HepG2 (cell line): ENCODE data around the gene OR2F2. TPM values are rescaled to one million over a fixed set of nuclear protein-coding genes. Genes with fewer than 3 reads are reported as not detected.

Source experiments
- ATAC-seq: fragments of 200-7000 bp; cut with Tn5 transposase; 3 replicates; pipeline ENCODE4 v1.9.1; 2020; ENCODE audit warnings: mild to moderate bottlenecking, moderate library complexity
- BruUV-seq: library from RNA; stranded (reverse); fragments of 400-500 nt; replicated peaks from 2 replicates; lab custom pipeline; 2021; lab: Mats Ljungman, UMichigan
- CTCF ChIA-PET: fragments of 300-600 bp; formaldehyde crosslinking; extraction: SDS; loops from one replicate; lab custom pipeline; 2021; ENCODE audit warnings: low total read pairs, inconsistent platforms, low intra/inter-chr PET ratio; lab: Yijun Ruan, JAX
- POLR2A ChIA-PET: fragments of 350-600 bp; sonication (Branson Sonifier 250); formaldehyde crosslinking; loops from one replicate; lab custom pipeline; 2020; ENCODE audit warnings: antibody characterized with exemption, inconsistent platforms; lab: Yijun Ruan, JAX
- DNase-seq: peaks from one replicate; pipeline ENCODE4 v3.0.0-alpha.2; 2015; ENCODE audit warnings: low spot score
- FAIRE-seq: peaks from 3 replicates; lab custom pipeline; 2011; peaks lifted over from hg19 to GRCh38; lab: Jason Lieb, UNC
- H2AFZ ChIP-seq: one replicate; pipeline ENCODE4 v1.6.1; 2011; ENCODE audit warnings: low read length, inconsistent platforms
- H3K27ac ChIP-seq: fragments of 300-600 bp; 3 replicates; pipeline ENCODE4 v1.8.0; 2011; ENCODE audit warnings: mixed run types, mild to moderate bottlenecking, mixed read lengths, low read length, inconsistent platforms; ENCODE audit not compliant: insufficient read depth; ENCODE audit errors: extremely low read length
- H3K27me3 ChIP-seq, 2 experiments: fragments of 200-600 bp in 1 of 2; 2 replicates in 1 of 2; 3 replicates in 1 of 2; pipeline versions ENCODE4 v1.6.0 to v1.8.0; 2011; ENCODE audit warnings: low read length in 2 of 2, mild to moderate bottlenecking in 2 of 2, moderate library complexity in 2 of 2, inconsistent platforms in 1 of 2; ENCODE audit not compliant: insufficient read depth in 2 of 2, control insufficient read depth in 1 of 2
- H3K36me3 ChIP-seq, 2 experiments: fragments of 200-600 bp in 1 of 2; replicated peaks in 1 of 2; 2 replicates in 1 of 2; 3 replicates in 1 of 2; pipeline versions ENCODE4 v1.5.1 to v1.8.0; 2011; ENCODE audit warnings: low read length in 2 of 2, inconsistent platforms in 1 of 2; ENCODE audit not compliant: insufficient read depth in 2 of 2, control insufficient read depth in 1 of 2
- H3K4me1 ChIP-seq: 2 replicates; pipeline ENCODE4 v1.5.1; 2012; ENCODE audit warnings: low read length, inconsistent platforms; ENCODE audit not compliant: insufficient read depth
- H3K4me2 ChIP-seq: 2 replicates; pipeline ENCODE4 v1.6.0; 2011; ENCODE audit warnings: low read depth, low read length, inconsistent platforms
- H3K4me3 ChIP-seq, 3 experiments: fragments of 200-600 bp in 1 of 3; sonication (generic), shearing (Covaris generic) in 1 of 3; replicated peaks in 1 of 3; 2 replicates each; pipeline ENCODE4 v1.5.1; 2011 to 2016; ENCODE audit warnings: low read length in 3 of 3, inconsistent platforms in 2 of 3, low read depth in 2 of 3, mild to moderate bottlenecking in 2 of 3, control low read depth in 1 of 3, mixed read lengths in 1 of 3; ENCODE audit not compliant: insufficient read depth in 1 of 3
- H3K79me2 ChIP-seq: one replicate; pipeline ENCODE4 v1.6.1; 2011; ENCODE audit warnings: low read length, inconsistent platforms; ENCODE audit not compliant: insufficient read depth
- H3K9ac ChIP-seq: 2 replicates; pipeline ENCODE4 v1.6.0; 2011; ENCODE audit warnings: mild to moderate bottlenecking, low read depth, low read length, inconsistent platforms; ENCODE audit not compliant: insufficient read depth
- H3K9me3 ChIP-seq: 2 replicates; pipeline ENCODE4 v1.5.1; 2012; ENCODE audit warnings: mild to moderate bottlenecking, low read length
- H4K20me1 ChIP-seq: 2 replicates; pipeline ENCODE4 v1.6.0; 2011; ENCODE audit warnings: inconsistent platforms, mild to moderate bottlenecking, low read length, moderate library complexity; ENCODE audit not compliant: insufficient read depth
- FOXA1 ChIP-seq, 2 experiments: fragments of 450-650 bp in 1 of 2; sonication (generic) in 1 of 2; formaldehyde crosslinking in 1 of 2; IDR thresholded peaks; 2 replicates each; pipeline versions ENCODE4 v1.4.0 to v1.6.1; 2016 to 2020; ENCODE audit warnings: missing genetic modification reagents in 1 of 2
- IRF2 ChIP-seq: IDR thresholded peaks from 2 replicates; pipeline ENCODE4 v1.6.1; 2018; ENCODE audit warnings: missing genetic modification reagents, missing compliant biosample characterization
- MAFG ChIP-seq: sonication (generic); formaldehyde crosslinking; IDR thresholded peaks from 2 replicates; pipeline ENCODE4 v1.5.1; 2020; ENCODE audit warnings: mild to moderate bottlenecking, missing genetic modification reagents
- MAFK ChIP-seq, 2 experiments: IDR thresholded peaks in 1 of 2; conservative IDR thresholded peaks in 1 of 2; 2 replicates each; pipeline ENCODE4 v1.6.1; 2011; ENCODE audit warnings: improper control_type of control experiment in 2 of 2, low read length in 2 of 2
- SMC3 ChIP-seq: IDR thresholded peaks from 2 replicates; pipeline ENCODE4 v1.6.1; 2011; ENCODE audit warnings: low read length, improper control_type of control experiment
- SNRNP70 ChIP-seq: fragments of 200-400 bp; formaldehyde crosslinking; IDR thresholded peaks from 2 replicates; pipeline ENCODE4 v1.6.1; 2017; ENCODE audit warnings: mild to moderate bottlenecking, low read depth, low read length, moderate library complexity
- STAG1 ChIP-seq: sonication (generic); formaldehyde crosslinking; IDR thresholded peaks from 2 replicates; pipeline ENCODE4 v1.4.0; 2020; ENCODE audit warnings: missing genetic modification reagents
- ZNF264 ChIP-seq: sonication (generic); formaldehyde crosslinking; IDR thresholded peaks from 2 replicates; pipeline ENCODE4 v1.4.0; 2020; ENCODE audit warnings: missing genetic modification reagents
- ZNF543 ChIP-seq: sonication (generic); formaldehyde crosslinking; IDR thresholded peaks from 2 replicates; pipeline ENCODE4 v1.4.0; 2020; ENCODE audit warnings: mild to moderate bottlenecking, missing genetic modification reagents
- ZNF672 ChIP-seq: sonication (generic); formaldehyde crosslinking; IDR thresholded peaks from 2 replicates; pipeline ENCODE4 v1.8.1; 2022; ENCODE audit warnings: missing genetic modification reagents
- ZNF773 ChIP-seq: sonication (generic); formaldehyde crosslinking; IDR thresholded peaks from 2 replicates; pipeline ENCODE4 v1.4.0; 2020; ENCODE audit warnings: missing genetic modification reagents, borderline replicate concordance
- in situ Hi-C: cut with HindIII; loops from 2 replicates; pipeline ENCODE4 v1.10.0; 2017; ENCODE audit warnings: low pct_unique_long_range_greater_than_20kb; ENCODE audit not compliant: extremely low pct_ligation_motif_present
- intact Hi-C: fragments of 100-400 bp; cut with micrococcal nuclease; formaldehyde crosslinking; loops from one replicate; pipeline ENCODE4 v1.10.0; 2022; ENCODE audit not compliant: unreplicated experiment
- polyA plus RNA-seq, 8 experiments: library from polyadenylated mRNA; depleted of rRNA in 3 of 8; stranded (reverse) in 7 of 8; unstranded in 1 of 8; fragments of >200 nt; fragmentation: Illumina TruSeq in 4 of 8; extraction: Trizol in 4 of 8; gene quantifications; 2 replicates each; pipeline versions ENCODE4 v1.2.1 to v1.2.3, GENCODE V29; 2011 to 2016; ENCODE audit warnings: low read depth in 4 of 8, missing spikeins in 1 of 8, mixed read lengths in 1 of 8; ENCODE audit not compliant: insufficient read depth in 1 of 8
- total RNA-seq, 5 experiments: library from RNA; depleted of rRNA; stranded (reverse); fragments of >200 nt; fragmentation: Illumina TruSeq; extraction: Trizol; gene quantifications; 2 replicates each; pipeline ENCODE4 v1.2.3, GENCODE V29; 2016; ENCODE audit warnings: low read depth in 1 of 5
- TF ChIP-seq, protein P1 (sequence below): sonication (generic); formaldehyde crosslinking; IDR thresholded peaks from 2 replicates; pipeline ENCODE4 v1.5.0; 2020; ENCODE audit warnings: missing genetic modification reagents

OR2F2 gene
- total and polyA plus RNA-seq, 2 of the 13 experiments (the other 11 are each of a cell fraction or from before 2014, with no cell fraction given), result 0.13 TPM; not detected in 1

DNA sequence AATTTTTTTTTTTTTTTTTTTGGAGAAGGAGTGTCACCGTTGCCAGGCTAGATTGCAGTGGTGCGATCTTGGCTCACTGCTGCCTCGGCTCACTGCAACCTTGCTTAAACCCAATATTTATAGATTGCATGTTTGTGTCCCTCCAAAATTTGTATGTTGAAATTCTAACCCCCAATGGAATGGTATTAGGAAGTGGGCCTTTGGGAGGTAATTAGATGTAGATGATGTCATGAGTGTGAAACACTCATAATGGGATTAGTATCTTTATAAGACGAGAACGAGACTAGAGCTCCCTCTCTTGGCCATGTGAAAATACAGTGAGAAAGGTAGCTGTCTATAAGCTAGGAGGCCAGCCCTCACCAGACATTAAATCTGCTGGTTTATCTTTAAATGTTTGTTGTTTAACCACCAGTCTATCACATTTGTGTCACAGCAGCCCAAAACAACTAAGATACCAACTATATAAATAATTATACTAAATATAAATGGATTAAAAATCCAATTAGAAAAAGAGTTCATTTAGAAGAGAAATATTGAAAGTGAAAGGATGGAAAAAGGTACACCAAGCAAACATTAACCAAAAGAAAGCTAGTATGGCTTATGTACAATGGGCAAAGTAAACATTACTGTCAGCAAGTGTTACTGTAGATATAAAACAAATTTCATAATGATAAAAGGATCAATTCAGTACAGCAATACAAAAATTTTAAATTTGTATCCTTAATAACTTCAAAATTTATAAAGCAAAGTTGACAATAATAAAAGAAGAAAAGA, 42.3 kb upstream of the OR2F2 start (continued):
- TF ChIP-seq SMC3 (peak; percentile 55), ZNF543 (no peak), SNRNP70 (no peak), FOXA1 (IDR thresholded peaks at IDR 0.05) (peak; percentile 44; the same call in 1 of the 2 replicates), FOXA1 (CRISPR knock-in tag; IDR thresholded peaks at IDR 0.05) (no peak), ZNF672 (CRISPR knock-in tag) (no peak), ZNF264 (CRISPR knock-in tag) (0 out of 2 replicates have a peak, but pooled peaks have one; percentile 27), IRF2 (CRISPR knock-in tag) (peak; percentile 56; the same call in 1 of the 2 replicates), STAG1 (CRISPR knock-in tag) (peak; percentile 62)
- TF ChIP-seq, protein P1, sequence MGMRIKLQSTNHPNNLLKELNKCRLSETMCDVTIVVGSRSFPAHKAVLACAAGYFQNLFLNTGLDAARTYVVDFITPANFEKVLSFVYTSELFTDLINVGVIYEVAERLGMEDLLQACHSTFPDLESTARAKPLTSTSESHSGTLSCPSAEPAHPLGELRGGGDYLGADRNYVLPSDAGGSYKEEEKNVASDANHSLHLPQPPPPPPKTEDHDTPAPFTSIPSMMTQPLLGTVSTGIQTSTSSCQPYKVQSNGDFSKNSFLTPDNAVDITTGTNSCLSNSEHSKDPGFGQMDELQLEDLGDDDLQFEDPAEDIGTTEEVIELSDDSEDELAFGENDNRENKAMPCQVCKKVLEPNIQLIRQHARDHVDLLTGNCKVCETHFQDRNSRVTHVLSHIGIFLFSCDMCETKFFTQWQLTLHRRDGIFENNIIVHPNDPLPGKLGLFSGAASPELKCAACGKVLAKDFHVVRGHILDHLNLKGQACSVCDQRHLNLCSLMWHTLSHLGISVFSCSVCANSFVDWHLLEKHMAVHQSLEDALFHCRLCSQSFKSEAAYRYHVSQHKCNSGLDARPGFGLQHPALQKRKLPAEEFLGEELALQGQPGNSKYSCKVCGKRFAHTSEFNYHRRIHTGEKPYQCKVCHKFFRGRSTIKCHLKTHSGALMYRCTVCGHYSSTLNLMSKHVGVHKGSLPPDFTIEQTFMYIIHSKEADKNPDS, result no peak

DNA sequence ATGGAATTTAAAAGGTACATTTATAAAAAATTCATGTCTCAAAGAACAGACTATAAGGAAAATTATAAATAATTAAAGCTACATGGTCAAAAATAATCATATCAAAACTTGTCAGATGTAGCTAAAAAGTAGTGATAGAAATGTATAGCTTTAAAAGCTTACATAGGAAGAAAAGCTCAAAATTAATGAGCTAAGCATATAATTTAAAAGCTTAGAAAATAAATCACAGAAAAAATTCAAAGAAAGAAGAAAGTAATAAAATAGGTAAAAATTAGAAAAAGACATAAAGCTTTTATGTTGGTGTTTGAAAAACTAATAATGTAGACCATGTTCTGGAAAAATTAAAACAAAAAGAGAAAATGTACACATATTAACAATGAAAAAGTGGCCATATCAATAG, 38.4 kb upstream of the OR2F2 start:
- Histone ChIP-seq H4K20me1 (peaks cover 18% of the 10 kb centered on the region), H3K4me2 (no peak overlapping the region), H3K9ac (no peak overlapping the region), H3K79me2 (peaks cover 98% of the 10 kb centered on the region), H3K27ac (no peak overlapping the region), H3K27me3 (no peaks in the 10 kb centered on the region; a peak in 1 of 5 replicates), H3K4me1 (peaks cover 41% of the 10 kb centered on the region), H2AFZ (no peak overlapping the region), H3K36me3 (peaks cover 0 to 3% of the 10 kb centered on the region in 2 experiments; a peak in 1 of 5 replicates), H3K4me3 (no peak overlapping the region), H3K9me3 (no peaks in the 10 kb centered on the region)
- intact Hi-C loops (loop anchor here (1.0 kb wide), 1 partner anchor 12 kb away; no protein-coding TSS in a partner anchor), in situ Hi-C loops (loop anchor here (25.0 kb wide), 1 partner anchor 491 kb away; no protein-coding TSS in a partner anchor)
- BruUV-seq, result no TSS peak
- no peak for DNase-seq
- ChIA-PET POLR2A (interaction anchor here (1.2 kb wide), 1 partner anchor 14 kb away, joined by 6 read pairs; no protein-coding TSS in a partner anchor), CTCF (no interaction called here)
- no peak for ATAC-seq
- TF ChIP-seq ZNF773 (CRISPR knock-in tag) (no peak), MAFG (no peak), MAFK (conservative IDR thresholded peaks at IDR 0.05 in 1 of 2, IDR thresholded peaks at IDR 0.05 in 1 of 2; ENCODE audit: low read length in 2 of 2) (peak in 1 of 2 experiments; percentile 12; a peak in 1 of 4 replicates)
- FAIRE-seq, result no peak
